GM12878 (cell line): Measurements from ENCODE around the gene KDM5B. TPM values are rescaled to one million over a fixed set of nuclear protein-coding genes. Genes with fewer than 3 reads are reported as not detected.

Experiments
- ATAC-seq: fragments of 200-7000 bp; cut with Tn5 transposase; 3 replicates; pipeline ENCODE4 v1.9.1; 2020; ENCODE audit warnings: mild to moderate bottlenecking, moderate library complexity
- BruUV-seq: library from RNA; stranded (reverse); fragments of 400-500 nt; replicated peaks from 2 replicates; lab custom pipeline; 2021; lab: Mats Ljungman, UMichigan
- CTCF ChIA-PET: fragments of 300-600 bp; sonication (Branson Sonifier 250); formaldehyde crosslinking; extraction: SDS; loops from one replicate; lab custom pipeline; 2021; ENCODE audit warnings: inconsistent platforms; lab: Yijun Ruan, JAX
- POLR2A ChIA-PET: fragments of 350-600 bp; formaldehyde crosslinking; extraction: SDS; loops from one replicate; lab custom pipeline; 2021; ENCODE audit warnings: inconsistent platforms; lab: Charles Lee
- RAD21 ChIA-PET: fragments of 300-600 bp; sonication (Branson Sonifier 250); formaldehyde crosslinking; loops from one replicate; lab custom pipeline; 2023; ENCODE audit warnings: antibody characterized with exemption; ENCODE audit not compliant: unreplicated experiment; lab: Charles Lee
- SMC1A ChIA-PET: fragments of 300-600 bp; sonication (Branson Sonifier 250); formaldehyde crosslinking; loops from one replicate; lab custom pipeline; 2023; ENCODE audit not compliant: unreplicated experiment, uncharacterized antibody; lab: Charles Lee
- DNase-seq: peaks from one replicate; pipeline ENCODE4 v3.0.0-alpha.2; 2011; ENCODE audit warnings: low read depth, low spot score
- FAIRE-seq: peaks from 3 replicates; lab custom pipeline; 2011; peaks lifted over from hg19 to GRCh38; lab: Jason Lieb, UNC
- H2AFZ ChIP-seq: 2 replicates; pipeline ENCODE4 v1.6.0; 2011; ENCODE audit warnings: low read depth, low read length, control low read depth; ENCODE audit not compliant: control insufficient read depth
- H3K27ac ChIP-seq: 2 replicates; pipeline ENCODE4 v1.5.1; 2011; ENCODE audit warnings: control low read depth; ENCODE audit not compliant: control insufficient read depth, insufficient read depth
- H3K27me3 ChIP-seq, 2 experiments: replicated peaks in 1 of 2; 2 replicates each; pipeline versions ENCODE4 v1.6.0 to v1.6.1; 2011; ENCODE audit warnings: low read length in 1 of 2; ENCODE audit not compliant: control insufficient read depth in 2 of 2, insufficient read depth in 2 of 2
- H3K36me3 ChIP-seq, 2 experiments: 2 replicates each; pipeline ENCODE4 v1.5.1; 2011; ENCODE audit warnings: low read length in 1 of 2; ENCODE audit not compliant: control insufficient read depth in 2 of 2, insufficient read depth in 2 of 2
- H3K4me1 ChIP-seq: 2 replicates; pipeline ENCODE4 v1.6.1; 2011; ENCODE audit warnings: mild to moderate bottlenecking, low read length, moderate library complexity, mixed read lengths; ENCODE audit not compliant: control insufficient read depth, insufficient read depth
- H3K4me2 ChIP-seq: 2 replicates; pipeline ENCODE4 v1.6.0; 2011; ENCODE audit warnings: control low read depth; ENCODE audit not compliant: control insufficient read depth, insufficient read depth
- H3K4me3 ChIP-seq: fragments of 200-600 bp; sonication (generic); 2 replicates; pipeline ENCODE4 v1.5.1; 2016
- H3K79me2 ChIP-seq: 2 replicates; pipeline ENCODE4 v1.6.0; 2011; ENCODE audit warnings: low read length; ENCODE audit not compliant: control insufficient read depth, insufficient read depth
- H3K9ac ChIP-seq: 2 replicates; pipeline ENCODE4 v1.8.0; 2011; ENCODE audit warnings: low read length, control low read depth, mixed read lengths; ENCODE audit not compliant: control insufficient read depth, insufficient read depth
- H3K9me3 ChIP-seq: replicated peaks from 3 replicates; pipeline ENCODE4 v1.5.1; 2011; ENCODE audit warnings: mild to moderate bottlenecking, low read length; ENCODE audit not compliant: control insufficient read depth, insufficient read depth
- H4K20me1 ChIP-seq: 2 replicates; pipeline ENCODE4 v1.6.0; 2011; ENCODE audit not compliant: control insufficient read depth, insufficient read depth
- BCL11A ChIP-seq: IDR thresholded peaks from 2 replicates; pipeline ENCODE4 v1.6.1; 2011; ENCODE audit warnings: low read depth, low read length
- CBX3 ChIP-seq: fragments of 200-600 bp; sonication (generic); IDR thresholded peaks from 2 replicates; pipeline ENCODE4 v1.6.1; 2016; ENCODE audit warnings: low read depth, borderline replicate concordance
- CBX5 ChIP-seq: sonication (generic); IDR thresholded peaks from 2 replicates; pipeline ENCODE4 v1.6.1; 2016; ENCODE audit warnings: low read depth, moderate library complexity, mild to moderate bottlenecking, inconsistent platforms
- CHD2 ChIP-seq: IDR thresholded peaks from 2 replicates; pipeline ENCODE4 v1.6.1; 2011; ENCODE audit warnings: low read depth, low read length, improper control_type of control experiment, borderline replicate concordance
- CTCF ChIP-seq, 3 experiments: IDR thresholded peaks in 2 of 3; conservative IDR thresholded peaks in 1 of 3; 2 replicates each; pipeline ENCODE4 v1.5.1; 2011; ENCODE audit warnings: low read depth in 3 of 3, low read length in 3 of 3, mild to moderate bottlenecking in 3 of 3, control low read depth in 2 of 3, moderate library complexity in 2 of 3, inconsistent platforms in 1 of 3, mixed read lengths in 1 of 3; ENCODE audit not compliant: control insufficient read depth in 2 of 3, insufficient read depth in 1 of 3; ENCODE audit errors: extremely low read depth in 1 of 3
- GATAD2B ChIP-seq: fragments of 450-650 bp; conservative IDR thresholded peaks from 2 replicates; pipeline ENCODE4 v1.6.1; 2017; ENCODE audit warnings: low read depth, mild to moderate bottlenecking, moderate library complexity
- IKZF1 ChIP-seq: fragments of 450-650 bp; conservative IDR thresholded peaks from 2 replicates; pipeline ENCODE4 v1.6.1; 2017; ENCODE audit warnings: antibody characterized with exemption, mild to moderate bottlenecking
- MEF2B ChIP-seq: fragments of 450-650 bp; IDR thresholded peaks from 2 replicates; pipeline ENCODE4 v1.6.1; 2018; ENCODE audit warnings: mild to moderate bottlenecking, moderate library complexity; ENCODE audit not compliant: partially characterized antibody, poor library complexity, severe bottlenecking
- NKRF ChIP-seq: fragments of 450-650 bp; conservative IDR thresholded peaks from 2 replicates; pipeline ENCODE4 v1.6.1; 2017; ENCODE audit warnings: mild to moderate bottlenecking, moderate library complexity
- PAX8 ChIP-seq: fragments of 450-650 bp; IDR thresholded peaks from 2 replicates; pipeline ENCODE4 v1.6.1; 2017; ENCODE audit warnings: mild to moderate bottlenecking, moderate library complexity
- POLR2AphosphoS2 ChIP-seq: IDR thresholded peaks from 2 replicates; pipeline ENCODE4 v1.6.1; 2011; ENCODE audit warnings: low read depth, mild to moderate bottlenecking, low read length, improper control_type of control experiment, moderate library complexity
- TAF1 ChIP-seq: IDR thresholded peaks from 2 replicates; pipeline ENCODE4 v1.6.1; 2011; ENCODE audit warnings: mild to moderate bottlenecking, low read depth, low read length, borderline replicate concordance
- WGBS: methylation state at CpG from one replicate; pipeline ENCODE4 v1.1.6; 2016; ENCODE audit warnings: low lambda C conversion rate; ENCODE audit not compliant: insufficient replicate concordance, insufficient coverage; ENCODE audit errors: missing lambda C conversion rate; 5-methylcytosine and 5-hydroxymethylcytosine counted together
- in situ Hi-C: fragments of 300-500 bp; cut with MboI; formaldehyde crosslinking; loops from 9 replicates; pipeline ENCODE4 v1.14.3; 2018; ENCODE audit warnings: mixed read lengths
- intact Hi-C: fragments of 100-400 bp; cut with micrococcal nuclease; formaldehyde crosslinking; loops from one replicate; pipeline ENCODE4 v1.14.2; 2022; ENCODE audit not compliant: unreplicated experiment
- polyA plus RNA-seq, 11 experiments: library from polyadenylated mRNA; depleted of rRNA in 4 of 11; unstranded in 6 of 11; stranded (reverse) in 5 of 11; fragments of >200 nt; fragmentation: Nextera tagmentation in 4 of 11; fragmentation: Illumina TruSeq in 1 of 11; extraction: Ambion mirVana in 4 of 11; extraction: Trizol in 1 of 11; gene quantifications; 1 replicate in 1 of 11; 2 replicates in 10 of 11; pipeline versions ENCODE4 v1.2.1 to v1.2.3, GENCODE V29; 2011 to 2016; ENCODE audit warnings: inconsistent platforms in 2 of 11, missing spikeins in 2 of 11, low read depth in 1 of 11
- total RNA-seq, 4 experiments: library from RNA; depleted of rRNA in 3 of 4; stranded (reverse); fragments of >200 nt in 3 of 4; fragmentation: Illumina TruSeq in 1 of 4; extraction: Trizol in 1 of 4; gene quantifications; 2 replicates each; pipeline versions ENCODE4 v1.2.1 to v1.2.3, GENCODE V29; 2013 to 2021

KDM5B gene
- total and polyA plus RNA-seq, 10 of the 15 experiments (the other 5 are each of a cell fraction or from before 2014, with no cell fraction given) = 1.7 to 26.6 (median 8.1) TPM

- no peak for TF ChIP-seq POLR2AphosphoS2
- TF ChIP-seq, all 136 proteins: peak for 0
These were observed 4.2 kb upstream of the KDM5B start (continued) for GRCh38 chr1:202812176-202813026.

- BruUV-seq = no TSS peak
- Histone ChIP-seq H3K27ac (no peak overlapping the region), H2AFZ (peak overlapping the region; percentile 88), H3K79me2 (peaks cover 5% of the 10 kb centered on the region), H3K4me3 (peak overlapping the region; percentile 81), H3K9me3 (no peaks in the 10 kb centered on the region), H3K36me3 (no peaks in the 10 kb centered on the region), H3K27me3 (no peaks in the 10 kb centered on the region; a peak in 3 of 4 replicates), H3K4me1 (peaks cover 3% of the 10 kb centered on the region; the same call in 1 of the 2 replicates), H4K20me1 (no peaks in the 10 kb centered on the region), H3K4me2 (peak overlapping the region; percentile 79), H3K9ac (peak overlapping the region; percentile 56)
- peak; percentile 6 for ATAC-seq
- RAD21 ChIA-PET = no interaction called here
- DNase-seq = no peak
- 12% methylated on average over 43 of the region's 43 CpGs for WGBS
- intact Hi-C loops (no loop called here), in situ Hi-C loops (no loop called here)
- SMC1A ChIA-PET = interaction anchor here (1.0 to 1.9 kb wide), 4 partner anchors 10 to 61 kb away, joined by 3 to 6 read pairs (median 4); no protein-coding TSS in a partner anchor
- peak; percentile 54 for FAIRE-seq
- POLR2A ChIA-PET = interaction anchor here (0.9 to 1.3 kb wide), 2 partner anchors 9 to 11 kb away, joined by 3 to 6 read pairs; no protein-coding TSS in a partner anchor
- CTCF ChIA-PET = interaction anchor here (0.6 to 1.3 kb wide), 3 partner anchors 28 to 1281 kb away, joined by 3 read pairs; no protein-coding TSS in a partner anchor
- TF ChIP-seq CBX5 (no peak), PAX8 (no peak), MEF2B (peak; percentile 18), CBX3 (no peak), CTCF (IDR thresholded peaks at IDR 0.05 in 2 of 3, conservative IDR thresholded peaks at IDR 0.05 in 1 of 3; ENCODE audit: control insufficient read depth in 2 of 3, extremely low read depth in 1 of 3, insufficient read depth in 1 of 3, low read depth in 3 of 3, low read length in 3 of 3) (no peak), TAF1 (no peak), GATAD2B (0 out of 2 replicates have a peak, but pooled peaks have one; percentile 29), CHD2 (peak; percentile 54), IKZF1 (peak; percentile 3; the same call in 1 of the 2 replicates), BCL11A (no peak), NKRF (peak; percentile 4; the same call in 1 of the 2 replicates)
These were observed 3.3 kb upstream of the KDM5B start for GRCh38 chr1:202811296-202812175.
